H7 (cell line): ENCODE measurements around the gene GZMA. TPM values are rescaled to one million over a fixed set of nuclear protein-coding genes. Genes with fewer than 3 reads are reported as not detected.

Experiments used
- DNase-seq: peaks from one replicate; pipeline ENCODE4 v3.0.0; 2012
- H3K27me3 ChIP-seq: 2 replicates; pipeline ENCODE4 v1.6.0; 2011; ENCODE audit warnings: mild to moderate bottlenecking, low read length; ENCODE audit not compliant: control insufficient read depth, insufficient read depth
- H3K36me3 ChIP-seq: replicated peaks from 2 replicates; pipeline ENCODE4 v1.5.1; 2011; ENCODE audit warnings: low read length; ENCODE audit not compliant: control insufficient read depth, insufficient read depth
- H3K4me3 ChIP-seq: 2 replicates; pipeline ENCODE4 v1.5.1; 2011; ENCODE audit warnings: low read depth, mild to moderate bottlenecking, control low read depth, low read length, moderate library complexity; ENCODE audit not compliant: insufficient read depth
- total RNA-seq: library from RNA; depleted of rRNA; stranded (reverse); fragments of >200 nt; shearing (Covaris generic); gene quantifications from 2 replicates; pipeline ENCODE4 v1.2.3, GENCODE V29; 2014; rRNA removed

GZMA gene
- total RNA-seq, 1 experiment from 2014 or later, result not detected

GRCh38 chr5:55141945-55142690, 39.7 kb downstream of the GZMA start:
- no peak for DNase-seq

GRCh38 chr5:55143624-55144023, 41.2 kb downstream of the GZMA start:
- DNase-seq, result no peak
- no peak overlapping the region for H3K4me3 ChIP-seq
- no peaks in the 10 kb centered on the region for H3K27me3 ChIP-seq
- no peaks in the 10 kb centered on the region for H3K36me3 ChIP-seq

More at GRCh38 chr5:55141945-55142690, 39.7 kb downstream of the GZMA start:
- Histone ChIP-seq H3K27me3 (no peaks in the 10 kb centered on the region), H3K4me3 (no peak overlapping the region), H3K36me3 (no peaks in the 10 kb centered on the region)

- no peak overlapping the region for H3K4me3 ChIP-seq
- DNase-seq, result no peak
- H3K36me3 ChIP-seq, result no peaks in the 10 kb centered on the region
- no peaks in the 10 kb centered on the region for H3K27me3 ChIP-seq
Observed at GRCh38 chr5:55146080-55146479, 43.6 kb downstream of the GZMA start.

- DNase-seq, result peak; percentile 50
- Histone ChIP-seq H3K4me3 (no peak overlapping the region), H3K36me3 (no peaks in the 10 kb centered on the region), H3K27me3 (no peaks in the 10 kb centered on the region)
Observed at GRCh38 chr5:55146543-55147151, 44.2 kb downstream of the GZMA start.

- Histone ChIP-seq H3K4me3 (no peak overlapping the region), H3K36me3 (no peaks in the 10 kb centered on the region), H3K27me3 (no peaks in the 10 kb centered on the region)
- DNase-seq, result no peak
Observed at GRCh38 chr5:55149308-55149795, 46.9 kb downstream of the GZMA start.

- no peak overlapping the region for H3K4me3 ChIP-seq
- no peaks in the 10 kb centered on the region for H3K27me3 ChIP-seq
- H3K36me3 ChIP-seq, result no peaks in the 10 kb centered on the region
- no peak for DNase-seq
Observed at GRCh38 chr5:55151923-55152842, 49.7 kb downstream of the GZMA start.

GRCh38 chr5:55154873-55155272, 52.4 kb downstream of the GZMA start:
- Histone ChIP-seq H3K36me3 (no peaks in the 10 kb centered on the region), H3K4me3 (no peak overlapping the region), H3K27me3 (no peaks in the 10 kb centered on the region)
- no peak for DNase-seq

Other genes with a start within 250 kb of the GZMA start
- not detected in 2 replicates for gene ESM1, start 117.1 kb upstream of the GZMA start, total RNA-seq
- gene GZMK, start 78.4 kb upstream of the GZMA start, total RNA-seq, result not detected in 2 replicates
- 41.3 and 50.2 TPM in 2 replicates for gene GPX8, start 57.5 kb downstream of the GZMA start, total RNA-seq
- not detected in 2 replicates for gene CDC20B, start 70.5 kb downstream of the GZMA start, total RNA-seq
- not detected in 2 replicates for gene MCIDAS, start 124.7 kb downstream of the GZMA start, total RNA-seq
- gene CCNO, start 131.0 kb downstream of the GZMA start, total RNA-seq, result 0.35 TPM in 1 of 2 replicates, not detected in the other
- 28.4 and 28.7 TPM in 2 replicates for gene DHX29, start 205.0 kb downstream of the GZMA start, total RNA-seq
- 71.2 and 101 TPM in 2 replicates for gene MTREX, start 205.3 kb downstream of the GZMA start, total RNA-seq